ENCODE data around the gene LRRC8E. TPM values are rescaled to one million over a fixed set of nuclear protein-coding genes. Genes with fewer than 3 reads are reported as not detected.
A peak's percentile ranks its signal among the peaks of the same experiment; 100 is the strongest.

The LRRC8E gene
- total RNA-seq, 1 experiment from 2014 or later, result 18.1 TPM

- Histone ChIP-seq H3K27me3 (ENCODE audit: insufficient read depth, low read length) (no peaks in the 10 kb centered on the region), H4K20me1 (ENCODE audit: insufficient read depth) (no peaks in the 10 kb centered on the region), H2AFZ (ENCODE audit: low read depth, low read length, poor library complexity, severe bottlenecking) (no peak overlapping the region), H3K4me2 (ENCODE audit: low read length) (no peak overlapping the region), H3K9me3 (ENCODE audit: control insufficient read depth in 1 of 2, insufficient read depth in 1 of 2, low read depth in 1 of 2, low read length in 2 of 2) (no peaks in the 10 kb centered on the region), H3K36me3 (ENCODE audit: control insufficient read depth in 1 of 2, insufficient read depth in 2 of 2, low read length in 2 of 2) (peaks cover 24 to 32% of the 10 kb centered on the region in 2 experiments), H3K9ac (ENCODE audit: low read length) (no peak overlapping the region), H3K79me2 (ENCODE audit: insufficient read depth, low read length) (no peaks in the 10 kb centered on the region), H3K27ac (ENCODE audit: low read depth, low read length) (peak overlapping the region; percentile 40), H3K9me2 (ENCODE audit: insufficient read depth) (no peaks in the 10 kb centered on the region), H3K4me3 (replicated peaks in 1 of 2; ENCODE audit: low read depth in 1 of 2, low read length in 2 of 2) (no peak overlapping the region), H3K4me1 (ENCODE audit: control insufficient read depth in 1 of 2, insufficient read depth in 2 of 2, low read length in 2 of 2) (peaks cover 22 to 40% of the 10 kb centered on the region in 2 experiments)
- ChIA-PET CTCF (interaction anchor here (0.8 to 2.4 kb wide), 5 partner anchors 10 to 228 kb away, joined by 3 to 14 read pairs (median 4); partner anchors contain the start of genes SNAPC2 and TIMM44), POLR2A (interaction anchor here (2.5 to 3.4 kb wide), 2 partner anchors 10 to 13 kb away, joined by 17 read pairs; partner anchors contain the start of genes SNAPC2 and TIMM44), RAD21 (ENCODE audit: low non-redundant PET in 1 of 2, low total read pairs in 2 of 2, uncharacterized antibody in 2 of 2, unreplicated experiment in 2 of 2) (no interaction called here)
- ATAC-seq, result no peak
- no peak for DNase-seq (ENCODE audit: low read depth, low spot score)
- no peak for TF ChIP-seq ZBTB33 (IDR thresholded peaks at IDR 0.05; ENCODE audit: extremely low read depth, insufficient replicate concordance, low read length)
- no peak for TF ChIP-seq ATF3 (IDR thresholded peaks at IDR 0.05)
- no peak for TF ChIP-seq RAD21 (IDR thresholded peaks at IDR 0.05; ENCODE audit: low read depth)
- TF ChIP-seq ZFX (IDR thresholded peaks at IDR 0.05), result no peak
- no peak for TF ChIP-seq JUND (IDR thresholded peaks at IDR 0.05)
- TF ChIP-seq SRF (IDR thresholded peaks at IDR 0.05; ENCODE audit: low read depth), result no peak
- TF ChIP-seq FOSL1 (IDR thresholded peaks at IDR 0.05; ENCODE audit: low read depth), result no peak
- TF ChIP-seq EZH2 (IDR thresholded peaks at IDR 0.05), result no peak
- no peak for TF ChIP-seq REST (IDR thresholded peaks at IDR 0.05; ENCODE audit: low read depth)
- TF ChIP-seq SIN3A (IDR thresholded peaks at IDR 0.05; ENCODE audit: low read depth), result no peak
- TF ChIP-seq, protein P1, sequence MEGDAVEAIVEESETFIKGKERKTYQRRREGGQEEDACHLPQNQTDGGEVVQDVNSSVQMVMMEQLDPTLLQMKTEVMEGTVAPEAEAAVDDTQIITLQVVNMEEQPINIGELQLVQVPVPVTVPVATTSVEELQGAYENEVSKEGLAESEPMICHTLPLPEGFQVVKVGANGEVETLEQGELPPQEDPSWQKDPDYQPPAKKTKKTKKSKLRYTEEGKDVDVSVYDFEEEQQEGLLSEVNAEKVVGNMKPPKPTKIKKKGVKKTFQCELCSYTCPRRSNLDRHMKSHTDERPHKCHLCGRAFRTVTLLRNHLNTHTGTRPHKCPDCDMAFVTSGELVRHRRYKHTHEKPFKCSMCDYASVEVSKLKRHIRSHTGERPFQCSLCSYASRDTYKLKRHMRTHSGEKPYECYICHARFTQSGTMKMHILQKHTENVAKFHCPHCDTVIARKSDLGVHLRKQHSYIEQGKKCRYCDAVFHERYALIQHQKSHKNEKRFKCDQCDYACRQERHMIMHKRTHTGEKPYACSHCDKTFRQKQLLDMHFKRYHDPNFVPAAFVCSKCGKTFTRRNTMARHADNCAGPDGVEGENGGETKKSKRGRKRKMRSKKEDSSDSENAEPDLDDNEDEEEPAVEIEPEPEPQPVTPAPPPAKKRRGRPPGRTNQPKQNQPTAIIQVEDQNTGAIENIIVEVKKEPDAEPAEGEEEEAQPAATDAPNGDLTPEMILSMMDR (IDR thresholded peaks at IDR 0.05 in 2 of 3, conservative IDR thresholded peaks at IDR 0.05 in 1 of 3; ENCODE audit: borderline replicate concordance in 1 of 3, insufficient read depth in 1 of 3, low read depth in 2 of 3, low read length in 2 of 3), result no peak
- no peak for TF ChIP-seq TCF7L2 (IDR thresholded peaks at IDR 0.05; ENCODE audit: borderline replicate concordance, extremely low read depth, insufficient read depth, insufficient read length)
- TF ChIP-seq CEBPB (IDR thresholded peaks at IDR 0.05; ENCODE audit: low read depth), result no peak
- TF ChIP-seq EGR1 (IDR thresholded peaks at IDR 0.05; ENCODE audit: low read depth), result no peak
- TF ChIP-seq EZH2phosphoT487 (IDR thresholded peaks at IDR 0.05; ENCODE audit: borderline replicate concordance), result no peak
- no peak for TF ChIP-seq POLR2AphosphoS5 (IDR thresholded peaks at IDR 0.05; ENCODE audit: low read depth, low read length)
- no peak for TF ChIP-seq ELF1 (IDR thresholded peaks at IDR 0.05; ENCODE audit: borderline replicate concordance, low read depth)
- intact Hi-C loops (cut with micrococcal nuclease), result no loop called here
- no TSS peak for BruUV-seq (replicated peaks)
Measured at GRCh38 chr19:7930765-7931164, 42.5 kb downstream of the LRRC8E start.

All from HCT116 (cell line).